Measurements from ENCODE around the gene LRTM1.

DNA sequence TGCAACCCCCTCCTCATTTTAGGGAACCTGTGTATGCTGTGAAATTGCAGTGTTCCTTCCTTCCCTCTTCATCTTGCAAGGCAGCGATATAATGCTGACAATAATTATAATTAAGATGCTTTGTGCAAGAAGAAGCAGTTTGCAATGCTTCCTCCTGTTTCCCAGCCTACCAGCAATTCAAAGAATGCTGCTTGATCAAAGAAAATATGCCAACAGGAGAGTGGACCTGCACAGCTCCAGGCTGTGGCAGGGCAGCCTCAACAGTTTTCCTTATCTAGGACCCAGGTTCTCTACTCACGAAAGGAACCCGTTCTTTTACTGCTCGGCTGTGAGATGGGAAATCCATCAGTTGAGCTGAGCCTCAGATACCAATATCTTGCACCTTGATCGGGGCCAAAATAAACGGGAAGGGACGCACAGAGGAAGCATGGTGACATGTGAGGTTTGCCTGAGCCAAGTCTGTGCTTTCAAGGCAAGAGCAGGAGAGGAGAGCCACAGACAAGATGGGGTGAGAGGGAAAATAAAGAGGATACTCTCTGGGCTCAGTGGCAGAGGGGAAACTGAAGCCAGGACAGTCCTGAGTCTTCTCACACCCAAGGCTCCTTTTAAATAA lies 22.6 kb upstream of the LRTM1 start:
- no peak for TF ChIP-seq POLR2A (IDR thresholded peaks at IDR 0.05)
- TF ChIP-seq, protein P1, sequence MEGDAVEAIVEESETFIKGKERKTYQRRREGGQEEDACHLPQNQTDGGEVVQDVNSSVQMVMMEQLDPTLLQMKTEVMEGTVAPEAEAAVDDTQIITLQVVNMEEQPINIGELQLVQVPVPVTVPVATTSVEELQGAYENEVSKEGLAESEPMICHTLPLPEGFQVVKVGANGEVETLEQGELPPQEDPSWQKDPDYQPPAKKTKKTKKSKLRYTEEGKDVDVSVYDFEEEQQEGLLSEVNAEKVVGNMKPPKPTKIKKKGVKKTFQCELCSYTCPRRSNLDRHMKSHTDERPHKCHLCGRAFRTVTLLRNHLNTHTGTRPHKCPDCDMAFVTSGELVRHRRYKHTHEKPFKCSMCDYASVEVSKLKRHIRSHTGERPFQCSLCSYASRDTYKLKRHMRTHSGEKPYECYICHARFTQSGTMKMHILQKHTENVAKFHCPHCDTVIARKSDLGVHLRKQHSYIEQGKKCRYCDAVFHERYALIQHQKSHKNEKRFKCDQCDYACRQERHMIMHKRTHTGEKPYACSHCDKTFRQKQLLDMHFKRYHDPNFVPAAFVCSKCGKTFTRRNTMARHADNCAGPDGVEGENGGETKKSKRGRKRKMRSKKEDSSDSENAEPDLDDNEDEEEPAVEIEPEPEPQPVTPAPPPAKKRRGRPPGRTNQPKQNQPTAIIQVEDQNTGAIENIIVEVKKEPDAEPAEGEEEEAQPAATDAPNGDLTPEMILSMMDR (IDR thresholded peaks at IDR 0.05) = no peak

All from body of pancreas (tissue), 4 donors.